Naive thymus-derived CD4-positive, alpha-beta T cell (primary cell): Measurements from ENCODE around the gene RGL3. TPM values are rescaled to one million over a fixed set of nuclear protein-coding genes. Genes with fewer than 3 reads are reported as not detected.
A peak's percentile ranks its signal among the peaks of the same experiment; 100 is the strongest.
"Not testable (repeated sequence)": the region's sequence is repeated elsewhere in the genome, so short reads cannot be mapped to it uniquely, and the experiment has no call there.

Source experiments
- ATAC-seq: fragments of 150-1000 bp; cut with Tn5 transposase; 2 replicates; pipeline ENCODE4 v1.10.0; 2021; ENCODE audit warnings: mild to moderate bottlenecking, moderate library complexity
- CTCF ChIA-PET: fragments of 350-600 bp; sonication (Branson Sonifier 250); formaldehyde crosslinking; loops from one replicate; lab custom pipeline; 2021; ENCODE audit warnings: antibody characterized with exemption; lab: Charles Lee
- POLR2A ChIA-PET: fragments of 350-600 bp; sonication (Branson Sonifier 250); formaldehyde crosslinking; loops from one replicate; lab custom pipeline; 2021; ENCODE audit warnings: antibody characterized with exemption, inconsistent platforms; lab: Charles Lee
- DNase-seq, 9 donors: peaks; one replicate each; pipeline versions ENCODE4 v3.0.0 to v3.0.0-alpha.2; 2020 to 2022; ENCODE audit warnings: mixed read lengths in 1 of 9
- H3K27ac ChIP-seq: one replicate; pipeline ENCODE4 v1.7.0; 2013; ENCODE audit warnings: mild to moderate bottlenecking, low read depth, low read length, moderate library complexity
- H3K27me3 ChIP-seq, 2 donors: one replicate each; pipeline ENCODE4 v1.7.0; 2013; ENCODE audit warnings: low read length in 2 of 2, mild to moderate bottlenecking in 2 of 2, moderate library complexity in 2 of 2; ENCODE audit not compliant: control insufficient read depth in 2 of 2, insufficient read depth in 2 of 2
- H3K36me3 ChIP-seq, 3 experiments: 1 replicate in 2 of 3; 2 replicates in 1 of 3; pipeline ENCODE4 v1.7.0; 2013; ENCODE audit warnings: low read length in 3 of 3, mild to moderate bottlenecking in 3 of 3, moderate library complexity in 1 of 3; ENCODE audit not compliant: insufficient read depth in 3 of 3, control insufficient read depth in 2 of 3
- H3K4me1 ChIP-seq, 2 donors: one replicate each; pipeline ENCODE4 v1.7.0; 2013; ENCODE audit warnings: low read length in 2 of 2, mild to moderate bottlenecking in 2 of 2, moderate library complexity in 1 of 2; ENCODE audit not compliant: control insufficient read depth in 2 of 2, insufficient read depth in 2 of 2
- H3K4me3 ChIP-seq: 2 replicates; pipeline ENCODE4 v1.7.0; 2013; ENCODE audit warnings: mild to moderate bottlenecking, low read length
- H3K9me3 ChIP-seq, 3 experiments: 1 replicate in 2 of 3; 2 replicates in 1 of 3; pipeline ENCODE4 v1.7.0; 2013; ENCODE audit warnings: low read length in 3 of 3; ENCODE audit not compliant: control insufficient read depth in 2 of 3
- H3K27ac Mint-ChIP-seq, 9 donors: one replicate each; pipeline ENCODE4 v1.8.0; 2020 to 2022; ENCODE audit warnings: mixed read lengths in 9 of 9, mild to moderate bottlenecking in 8 of 9, moderate library complexity in 5 of 9, inconsistent platforms in 2 of 9
- H3K27me3 Mint-ChIP-seq, 5 donors: one replicate each; pipeline ENCODE4 v1.8.0; 2021 to 2022; ENCODE audit warnings: mixed read lengths in 5 of 5, mild to moderate bottlenecking in 1 of 5
- H3K36me3 Mint-ChIP-seq, 5 donors: one replicate each; pipeline ENCODE4 v1.8.0; 2020 to 2022; ENCODE audit warnings: mixed read lengths in 5 of 5, mild to moderate bottlenecking in 3 of 5, inconsistent platforms in 1 of 5
- H3K4me1 Mint-ChIP-seq, 7 donors: one replicate each; pipeline ENCODE4 v1.8.0; 2020 to 2022; ENCODE audit warnings: mixed read lengths in 7 of 7, mild to moderate bottlenecking in 3 of 7, inconsistent platforms in 1 of 7
- H3K4me3 Mint-ChIP-seq, 10 donors: one replicate each; pipeline ENCODE4 v1.8.0; 2020 to 2022; ENCODE audit warnings: mild to moderate bottlenecking in 10 of 10, mixed read lengths in 10 of 10, moderate library complexity in 6 of 10, inconsistent platforms in 2 of 10
- H3K9me3 Mint-ChIP-seq, 11 donors: one replicate each; pipeline ENCODE4 v1.8.0; 2020 to 2022; ENCODE audit warnings: mixed read lengths in 11 of 11, mild to moderate bottlenecking in 4 of 11, inconsistent platforms in 1 of 11, moderate library complexity in 1 of 11
- intact Hi-C, 2 donors: fragments of 100-400 bp; cut with micrococcal nuclease; formaldehyde crosslinking; loops; one replicate each; pipeline ENCODE4 v1.15.1; 2023
- polyA plus RNA-seq, 2 donors: library from polyadenylated mRNA; unstranded; fragments of 300-500 nt; fragmentation: Illumina TruSeq; gene quantifications; one replicate each; pipeline ENCODE4 v1.2.3, GENCODE V29; 2021
- total RNA-seq, 6 experiments: library from RNA in 5 of 6; stranded (reverse) in 5 of 6; gene quantifications; 1 replicate in 5 of 6; 2 replicates in 1 of 6; pipeline ENCODE4 v1.2.3 and lab custom pipeline; 2021 to 2026

RGL3 gene
- total and polyA plus RNA-seq, 7 experiments from 2014 or later = not detected

- Mint-ChIP-seq H3K4me3 (peak overlapping the region in 8 of 10 donors; percentile 14 to 90 (median 46)), H3K27me3 (peaks cover 0 to 17% (median 7%) of the 10 kb centered on the region in 5 donors), H3K4me1 (peaks cover 9 to 19% (median 13%) of the 10 kb centered on the region in 7 donors)
- H3K4me3 ChIP-seq, CTCF ChIA-PET, H3K27ac Mint-ChIP-seq, H3K36me3 Mint-ChIP-seq, DNase-seq, H3K27me3 ChIP-seq, H3K4me1 ChIP-seq, ATAC-seq, H3K9me3 Mint-ChIP-seq, H3K36me3 ChIP-seq, intact Hi-C loops, H3K9me3 ChIP-seq, H3K27ac ChIP-seq: not testable (repeated sequence)
- POLR2A ChIA-PET = interaction anchor here (0.7 to 0.9 kb wide), 2 partner anchors 8 to 15 kb away, joined by 3 read pairs; partner anchors contain the start of genes CCDC159 and TMEM205
Observed at GRCh38 chr19:11354102-11354501, 65.0 kb downstream of the RGL3 start.

- peaks cover 0 to 9% (median 0%) of the 10 kb centered on the region in 11 donors for H3K9me3 Mint-ChIP-seq
- peaks cover 0 to 4% (median 0%) of the 10 kb centered on the region in 3 experiments for H3K36me3 ChIP-seq
- H3K27ac ChIP-seq = no peak overlapping the region
- H3K4me1 ChIP-seq = peaks cover 13 to 14% of the 10 kb centered on the region in 2 donors
- peaks cover 22 to 39% (median 29%) of the 10 kb centered on the region in 7 donors for H3K4me1 Mint-ChIP-seq
- intact Hi-C loops = loop anchor here in 1 of 2 donors (5.0 kb wide), 1 partner anchor 388 kb away; the partner anchor contains the start of gene ZNF823
- H3K27me3 ChIP-seq = no peaks in the 10 kb centered on the region
- H3K4me3 Mint-ChIP-seq = no peak overlapping the region
- no peaks in the 10 kb centered on the region for H3K27me3 Mint-ChIP-seq
- no peak overlapping the region for H3K27ac Mint-ChIP-seq
- ChIA-PET POLR2A (interaction anchor here (0.5 to 4.8 kb wide), 2 partner anchors 14 to 26 kb away, joined by 4 to 36 read pairs; partner anchors contain the start of gene SWSAP1), CTCF (no interaction called here)
- H3K4me3 ChIP-seq = no peak overlapping the region
- DNase-seq (no peak), ATAC-seq (no peak)
- H3K9me3 ChIP-seq = peaks cover 0 to 9% (median 0%) of the 10 kb centered on the region in 3 experiments
- H3K36me3 Mint-ChIP-seq = peaks cover 0 to 9% (median 0%) of the 10 kb centered on the region in 5 donors
Observed at GRCh38 chr19:11349171-11349570, 69.9 kb downstream of the RGL3 start.

DNA sequence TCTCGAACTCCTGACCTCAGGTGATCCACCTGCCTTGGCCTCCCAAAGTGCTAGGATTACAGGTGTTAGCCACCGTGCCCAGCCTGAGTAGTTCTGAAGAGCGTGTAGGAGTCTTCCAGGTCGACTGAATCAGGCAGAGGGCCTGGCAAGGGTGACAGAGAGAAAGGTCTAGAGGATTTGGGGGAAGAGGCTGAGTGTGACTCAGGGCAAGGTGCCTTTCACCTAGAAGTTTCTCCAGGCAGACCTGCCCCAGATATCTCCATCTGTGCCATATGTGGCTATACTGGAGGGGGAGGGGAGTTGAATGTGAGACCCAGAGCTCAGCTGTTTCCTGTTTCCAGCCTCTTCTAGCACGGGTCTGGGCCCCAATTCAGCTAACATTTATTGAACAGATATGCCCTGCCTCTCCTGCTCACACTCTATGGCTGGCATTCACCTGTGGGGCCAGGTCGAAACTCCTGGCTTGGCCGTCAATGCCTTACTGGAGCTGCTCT lies 71.5 kb downstream of the RGL3 start:
- H3K27me3 ChIP-seq = no peaks in the 10 kb centered on the region
- no peak for DNase-seq
- peaks cover 0 to 7% (median 0%) of the 10 kb centered on the region in 3 experiments for H3K36me3 ChIP-seq
- Mint-ChIP-seq H3K27ac (peak overlapping the region in 7 of 9 donors; percentile 36 to 97 (median 70)), H3K27me3 (no peaks in the 10 kb centered on the region), H3K4me1 (peaks cover 22 to 39% (median 29%) of the 10 kb centered on the region in 7 donors), H3K36me3 (peaks cover 0 to 9% (median 0%) of the 10 kb centered on the region in 5 donors), H3K9me3 (peaks cover 0 to 9% (median 0%) of the 10 kb centered on the region in 11 donors), H3K4me3 (peak overlapping the region; percentile 64 to 100 (median 98))
- no peak overlapping the region for H3K27ac ChIP-seq
- ChIA-PET CTCF (no interaction called here), POLR2A (interaction anchor here (0.6 to 4.8 kb wide), 6 partner anchors 10 to 735 kb away, joined by 3 to 36 read pairs (median 4); partner anchors contain the start of gene SWSAP1)
- H3K4me3 ChIP-seq = no peak overlapping the region
- peaks cover 13 to 14% of the 10 kb centered on the region in 2 donors for H3K4me1 ChIP-seq
- no peak for ATAC-seq
- intact Hi-C loops = loop anchor here in 1 of 2 donors (5.0 kb wide), 1 partner anchor 390 kb away; the partner anchor contains the start of gene ZNF823
- H3K9me3 ChIP-seq = peaks cover 0 to 9% (median 0%) of the 10 kb centered on the region in 3 experiments

DNA sequence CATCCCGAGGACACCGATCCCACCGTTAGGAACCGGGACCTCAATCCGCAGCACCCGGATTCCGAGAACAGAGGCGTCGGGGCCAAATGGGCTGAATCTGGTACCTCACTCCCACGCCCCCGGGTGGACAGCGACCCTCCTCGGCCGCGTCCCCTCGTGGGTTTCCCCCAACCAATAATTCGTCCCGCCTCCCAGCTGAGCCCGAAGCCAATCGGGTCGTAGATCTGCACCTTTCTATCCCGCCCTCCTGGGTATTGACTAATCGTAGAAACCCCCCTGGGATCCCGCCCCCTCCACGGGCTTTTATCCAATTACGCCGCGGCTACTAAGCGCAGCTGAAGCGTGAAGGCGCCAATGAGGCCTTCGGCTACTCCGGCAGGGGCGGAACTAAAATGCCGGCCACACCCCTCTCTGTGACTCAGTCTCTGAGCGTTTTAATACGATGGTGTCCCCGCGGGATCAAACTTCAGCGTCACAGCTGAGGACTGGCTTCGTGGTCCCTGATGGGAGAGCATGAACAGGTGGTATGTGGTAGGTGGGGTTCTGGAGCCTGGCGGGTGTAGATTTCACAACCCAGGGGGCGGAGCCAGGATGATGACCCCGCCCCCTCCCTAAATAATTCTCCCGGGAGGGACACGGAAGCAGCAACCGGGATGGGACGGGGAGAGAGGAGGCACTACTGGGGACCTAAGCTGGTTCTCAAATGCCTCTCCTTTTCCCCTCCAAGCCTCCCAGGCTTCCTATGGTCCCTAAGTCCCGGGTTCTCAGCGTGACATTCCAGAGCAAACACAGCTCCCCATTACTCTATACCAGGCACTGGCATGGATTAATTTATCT lies 72.8 kb downstream of the RGL3 start, which contains the start of the genes CCDC159 and TMEM205:
TSS of gene CCDC159 (plus strand) at position 416 of the 837 bp plus-strand sequence. CDS start at position 504, 88 bp downstream.
TSS of gene TMEM205 (minus strand) at position 165 of the 837 bp plus-strand sequence. CDS start 649 bp downstream, outside the sequence.
- peak within 1 kb of the TSS; percentile 75 for H3K4me3 ChIP-seq
- H3K9me3 ChIP-seq = peaks cover 0 to 9% (median 0%) of the 10 kb centered on the region in 3 experiments
- Mint-ChIP-seq H3K4me3 (peak within 1 kb of the TSS; percentile 92 to 100 (median 98)), H3K9me3 (peaks cover 0 to 9% (median 0%) of the 10 kb centered on the region in 11 donors), H3K36me3 (peaks cover 0 to 12% (median 0%) of the 10 kb centered on the region in 5 donors), H3K27me3 (no peaks in the 10 kb centered on the region), H3K27ac (peak within 1 kb of the TSS; percentile 89 to 98 (median 96)), H3K4me1 (peaks cover 22 to 39% (median 29%) of the 10 kb centered on the region in 7 donors)
- H3K27me3 ChIP-seq = no peaks in the 10 kb centered on the region
- peaks cover 13 to 14% of the 10 kb centered on the region in 2 donors for H3K4me1 ChIP-seq
- POLR2A ChIA-PET = interaction anchor here (0.5 to 4.8 kb wide), 10 partner anchors 8 to 88 kb away, joined by 3 to 36 read pairs (median 4); partner anchors contain the start of gene SWSAP1
- CTCF ChIA-PET = interaction anchor here (0.7 to 1.5 kb wide), 3 partner anchors 8 to 29 kb away, joined by 3 to 13 read pairs (median 3); partner anchors contain the start of gene SWSAP1
- DNase-seq = peak; percentile 82 to 99 (median 98)
- peak; percentile 98 for ATAC-seq
- H3K27ac ChIP-seq = peak within 1 kb of the TSS; percentile 83
- intact Hi-C loops = loop anchor here (1.0 to 5.0 kb wide), 11 partner anchors 9 to 1527 kb away; partner anchors contain the start of genes ODAD3 (in 2 of the 2), PLPPR2 (in 2 of the 2), PRKCSH (in 2 of the 2) and ELOF1 (in 1 of the 2)
- H3K36me3 ChIP-seq = peaks cover 0 to 7% (median 0%) of the 10 kb centered on the region in 3 experiments

- DNase-seq (no peak), ATAC-seq (no peak)
- CTCF ChIA-PET = interaction anchor here (1.5 kb wide), 1 partner anchor 30 kb away, joined by 13 read pairs; the partner anchor contains the start of gene SWSAP1
- Histone ChIP-seq H3K36me3 (peaks cover 0 to 7% (median 0%) of the 10 kb centered on the region in 3 experiments), H3K4me3 (peak overlapping the region; percentile 75), H3K9me3 (peaks cover 0 to 9% (median 0%) of the 10 kb centered on the region in 3 experiments), H3K4me1 (peaks cover 13 to 14% of the 10 kb centered on the region in 2 donors), H3K27ac (peak overlapping the region; percentile 83), H3K27me3 (no peaks in the 10 kb centered on the region)
- peak overlapping the region; percentile 92 to 100 (median 98) for H3K4me3 Mint-ChIP-seq
- peaks cover 0 to 9% (median 0%) of the 10 kb centered on the region in 11 donors for H3K9me3 Mint-ChIP-seq
- peak overlapping the region in 8 of 9 donors; percentile 89 to 98 (median 95) for H3K27ac Mint-ChIP-seq
- H3K4me1 Mint-ChIP-seq = peaks cover 22 to 39% (median 29%) of the 10 kb centered on the region in 7 donors
- H3K27me3 Mint-ChIP-seq = no peaks in the 10 kb centered on the region
- intact Hi-C loops = loop anchor here in 1 of 2 donors (5.0 kb wide), 1 partner anchor 392 kb away; the partner anchor contains the start of gene ZNF823
- POLR2A ChIA-PET = interaction anchor here (1.5 to 4.8 kb wide), 4 partner anchors 12 to 32 kb away, joined by 3 to 36 read pairs (median 4); partner anchors contain the start of gene SWSAP1
- H3K36me3 Mint-ChIP-seq = peaks cover 0 to 12% (median 0%) of the 10 kb centered on the region in 5 donors
Observed at GRCh38 chr19:11345122-11345803, 73.9 kb downstream of the RGL3 start.
